HFF-Myc (cell line): ENCODE results near the gene ELOVL6.

Source experiments
- DNase-seq: peaks from one replicate; pipeline ENCODE4 v3.0.0-alpha.2; 2011; ENCODE audit warnings: low read depth; ENCODE audit errors: extremely low read depth
- H3K4me3 ChIP-seq: replicated peaks from 2 replicates; pipeline ENCODE4 v1.5.1; 2011; ENCODE audit warnings: low read depth, mild to moderate bottlenecking, control low read depth, low read length
- TF ChIP-seq, protein P1 (sequence below): IDR thresholded peaks from 2 replicates; pipeline ENCODE4 v1.5.1; 2012; ENCODE audit warnings: mild to moderate bottlenecking, low read depth, low read length, control low read depth; ENCODE audit errors: missing control alignments

Gene ELOVL6

GRCh38 chr4:110025718-110026117 lies 172.7 kb downstream of the ELOVL6 start:
- no peak overlapping the region for H3K4me3 ChIP-seq
- DNase-seq: no peak
- TF ChIP-seq, protein P1, sequence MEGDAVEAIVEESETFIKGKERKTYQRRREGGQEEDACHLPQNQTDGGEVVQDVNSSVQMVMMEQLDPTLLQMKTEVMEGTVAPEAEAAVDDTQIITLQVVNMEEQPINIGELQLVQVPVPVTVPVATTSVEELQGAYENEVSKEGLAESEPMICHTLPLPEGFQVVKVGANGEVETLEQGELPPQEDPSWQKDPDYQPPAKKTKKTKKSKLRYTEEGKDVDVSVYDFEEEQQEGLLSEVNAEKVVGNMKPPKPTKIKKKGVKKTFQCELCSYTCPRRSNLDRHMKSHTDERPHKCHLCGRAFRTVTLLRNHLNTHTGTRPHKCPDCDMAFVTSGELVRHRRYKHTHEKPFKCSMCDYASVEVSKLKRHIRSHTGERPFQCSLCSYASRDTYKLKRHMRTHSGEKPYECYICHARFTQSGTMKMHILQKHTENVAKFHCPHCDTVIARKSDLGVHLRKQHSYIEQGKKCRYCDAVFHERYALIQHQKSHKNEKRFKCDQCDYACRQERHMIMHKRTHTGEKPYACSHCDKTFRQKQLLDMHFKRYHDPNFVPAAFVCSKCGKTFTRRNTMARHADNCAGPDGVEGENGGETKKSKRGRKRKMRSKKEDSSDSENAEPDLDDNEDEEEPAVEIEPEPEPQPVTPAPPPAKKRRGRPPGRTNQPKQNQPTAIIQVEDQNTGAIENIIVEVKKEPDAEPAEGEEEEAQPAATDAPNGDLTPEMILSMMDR: no peak

DNA sequence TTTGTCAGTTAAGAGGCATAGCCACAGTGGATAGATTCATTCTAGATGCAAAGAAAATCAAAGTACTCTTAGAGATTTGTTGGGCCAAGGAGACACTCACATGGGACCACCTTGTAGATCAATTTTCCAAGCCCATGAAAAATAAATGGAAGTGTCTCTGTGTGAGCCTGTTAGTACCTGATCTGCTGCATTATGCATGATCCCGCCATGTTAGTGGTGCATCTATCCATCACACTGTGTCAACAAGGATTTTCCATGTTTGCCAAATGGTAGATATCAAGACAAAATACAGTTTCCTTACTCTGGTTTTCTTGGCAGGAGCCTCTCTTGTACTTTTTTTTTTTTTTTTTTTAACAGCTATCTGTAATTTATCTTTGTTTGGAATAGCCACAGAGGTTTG lies 173.4 kb downstream of the ELOVL6 start:
- TF ChIP-seq, protein P1: no peak
- no peak overlapping the region for H3K4me3 ChIP-seq
- DNase-seq: no peak

GRCh38 chr4:110022457-110022856 lies 176.0 kb downstream of the ELOVL6 start:
- DNase-seq: no peak
- no peak overlapping the region for H3K4me3 ChIP-seq
- TF ChIP-seq, protein P1: no peak

DNA sequence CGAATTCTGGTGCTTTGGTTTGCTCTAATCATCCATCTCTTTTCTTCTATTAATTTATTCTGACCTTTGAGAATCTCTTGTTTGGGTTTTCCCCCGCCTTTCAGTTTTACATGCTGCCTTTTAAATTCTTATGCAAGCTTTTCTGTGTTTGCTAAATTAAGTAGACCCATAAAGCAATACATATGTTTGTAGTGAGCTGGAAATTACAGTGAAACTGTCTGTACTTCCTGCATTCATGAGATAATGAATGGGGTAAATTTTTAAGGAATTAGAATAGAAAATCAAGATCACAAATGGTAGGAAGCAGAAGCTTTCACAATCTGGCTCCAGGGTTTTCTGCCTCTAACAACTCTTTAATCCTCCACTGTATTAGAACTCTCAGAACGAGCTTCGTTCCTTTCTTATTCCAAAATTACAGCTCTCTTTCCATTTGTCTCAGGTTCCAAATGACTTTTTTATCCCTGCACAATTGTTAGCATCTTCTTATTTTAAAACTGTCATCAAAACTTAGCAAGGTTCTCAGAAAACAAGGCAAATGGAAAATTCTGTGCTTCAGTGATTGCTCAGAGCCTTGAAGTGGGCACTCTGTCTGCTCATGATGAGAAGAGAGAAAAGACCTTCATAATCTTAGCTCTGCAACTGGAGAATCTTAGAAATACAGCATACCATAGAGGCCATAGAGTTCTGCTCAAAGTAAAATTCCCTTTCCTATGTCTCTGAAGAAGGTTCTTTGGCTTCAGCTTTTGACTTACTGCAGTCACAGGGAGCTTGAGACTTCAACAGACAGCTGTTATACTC lies 177.6 kb downstream of the ELOVL6 start:
- no peak overlapping the region for H3K4me3 ChIP-seq
- TF ChIP-seq, protein P1: no peak
- DNase-seq: no peak

DNA sequence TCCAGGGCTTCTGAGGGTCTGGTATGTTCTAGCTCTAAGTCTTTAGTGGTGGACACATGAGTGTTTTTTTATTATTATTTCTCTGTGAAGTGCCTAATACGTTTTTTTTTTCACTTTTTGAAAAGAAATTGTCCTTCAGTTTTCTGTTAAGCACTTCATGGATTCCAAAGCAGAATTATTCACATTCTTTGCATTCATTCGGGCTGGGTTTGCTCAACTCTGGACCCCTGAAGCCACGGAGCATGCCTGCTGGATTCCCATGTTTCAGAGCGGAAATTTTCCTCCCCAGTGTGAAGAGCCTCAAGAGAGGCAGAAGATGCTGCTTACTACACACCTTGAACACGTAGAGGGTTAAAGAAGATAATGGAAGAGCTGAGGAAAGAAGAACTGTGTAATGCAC lies 178.3 kb downstream of the ELOVL6 start:
- no peak for DNase-seq
- no peak overlapping the region for H3K4me3 ChIP-seq
- TF ChIP-seq, protein P1: no peak

- no peak for DNase-seq
- H3K4me3 ChIP-seq: no peak overlapping the region
- TF ChIP-seq, protein P1: no peak
Observed at GRCh38 chr4:110019153-110019552, 179.3 kb downstream of the ELOVL6 start.
